ENCODE data around the gene MAST2. TPM values are rescaled to one million over a fixed set of nuclear protein-coding genes. Genes with fewer than 3 reads are reported as not detected.
"Not testable (repeated sequence)": the region's sequence is repeated elsewhere in the genome, so short reads cannot be mapped to it uniquely, and the experiment has no call there.

MAST2 gene
- total and polyA plus RNA-seq, 2 of the 4 experiments (the other 2 are of a cell fraction), result 14.2 to 41.0 TPM

GRCh38 chr1:45802343-45803298, 791 bp upstream of the MAST2 start (continued):
- no peak for TF ChIP-seq ELK1 (IDR thresholded peaks at IDR 0.05; ENCODE audit: borderline replicate concordance, low read depth, low read length)

- in situ Hi-C loops (cut with MboI; ENCODE audit: low sequenced_read_pairs); H4K91ac ChIP-seq (ENCODE audit: insufficient read depth, low read depth, low read length); H3K9me1 ChIP-seq (ENCODE audit: insufficient read depth, low read length); H3K27me3 ChIP-seq (ENCODE audit: control insufficient read depth, insufficient read depth, low read length); H4K20me1 ChIP-seq (ENCODE audit: insufficient read depth, low read length); H2BK5ac ChIP-seq (ENCODE audit: low read depth, low read length, poor library complexity, severe bottlenecking); H2BK120ac ChIP-seq (ENCODE audit: low read depth, low read length); dilution Hi-C loops (cut with HindIII; ENCODE audit: low sequenced_read_pairs, unreplicated experiment); H3K4me1 ChIP-seq (ENCODE audit: control insufficient read depth, insufficient read depth, low read length); H3K9me3 ChIP-seq (ENCODE audit: control insufficient read depth, insufficient read depth, low read length); CTCF ChIA-PET; H3K18ac ChIP-seq (ENCODE audit: low read depth, low read length); H3K36me3 ChIP-seq (ENCODE audit: control insufficient read depth, insufficient read depth, low read length); H2BK15ac ChIP-seq (ENCODE audit: low read depth, low read length); BruUV-seq (replicated peaks); H2BK20ac ChIP-seq (ENCODE audit: low read depth, low read length): not testable (repeated sequence)
- H3K14ac ChIP-seq (replicated peaks; ENCODE audit: low read depth, low read length), result peak overlapping the region; percentile 76; the same call in 1 of the 2 replicates
- peak overlapping the region; percentile 8; the same call in 1 of the 2 replicates for H4K5ac ChIP-seq (ENCODE audit: low read depth, low read length)
- POLR2A ChIA-PET (ENCODE audit: unreplicated experiment), result interaction anchor here (1.1 kb wide), 1 partner anchor 52 kb away, joined by 3 read pairs; no protein-coding TSS in a partner anchor
- H3K56ac ChIP-seq (ENCODE audit: extremely low read depth, insufficient read depth, low read length), result 0 out of 2 replicates have a peak overlapping the region, but pooled peaks have one; percentile 54
- WGBS, 2 experiments (ENCODE audit: extremely low coverage in 2 of 2, insufficient read length in 1 of 2), result 1% methylated on average over 14 of the region's 60 CpGs; no CpG with 5 or more reads in 1 of the 2 experiments
- intact Hi-C loops (cut with micrococcal nuclease), result loop anchor here (2.0 to 5.0 kb wide), 3 partner anchors 37 to 117 kb away; partner anchors contain the start of genes GPBP1L1 and IPP
- peak overlapping the region; percentile 78 for H2AK5ac ChIP-seq (ENCODE audit: low read depth, low read length)
- ATAC-seq (ENCODE audit: low read depth) (peak; percentile 30), DNase-seq (peak; percentile 3)
- peak overlapping the region; percentile 42; the same call in 1 of the 2 replicates for H3K4ac ChIP-seq (ENCODE audit: low read depth, low read length)
- H3K9ac ChIP-seq (ENCODE audit: low read depth, low read length), result peak overlapping the region; percentile 65
- H3K23ac ChIP-seq (ENCODE audit: low read depth, low read length), result peak overlapping the region; percentile 93; the same call in 1 of the 2 replicates
- peak overlapping the region; percentile 26 for H3K27ac ChIP-seq (ENCODE audit: insufficient read depth, low read length)
- H3K79me1 ChIP-seq (ENCODE audit: low read depth in 1 of 2, low read length in 2 of 2), result peaks cover 8 to 32% of the 10 kb centered on the region in 2 experiments
- H3K4me2 ChIP-seq (ENCODE audit: low read depth, low read length), result peak overlapping the region; percentile 97
- peak overlapping the region; percentile 95 for H2AK9ac ChIP-seq (replicated peaks; ENCODE audit: low read depth, low read length, poor library complexity)
- peak overlapping the region in 1 of 2 experiments; percentile 17; a peak in 1 of 4 replicates for H4K8ac ChIP-seq (ENCODE audit: low read depth in 2 of 2, low read length in 2 of 2)
- peak overlapping the region; percentile 71 for H3K4me3 ChIP-seq (ENCODE audit: insufficient read depth, low read depth, low read length)
- H2AFZ ChIP-seq (replicated peaks; ENCODE audit: low read length, poor library complexity), result peak overlapping the region; percentile 87
Observed at GRCh38 chr1:45803781-45804668, 613 bp downstream of the MAST2 start.

Data from IMR-90 (cell line).